ENCODE data around the gene REEP2. TPM values are rescaled to one million over a fixed set of nuclear protein-coding genes. Genes with fewer than 3 reads are reported as not detected.
"Not testable (repeated sequence)": the region's sequence is repeated elsewhere in the genome, so short reads cannot be mapped to it uniquely, and the experiment has no call there.

REEP2 gene
- total RNA-seq, 1 donor from 2014 or later = 1.4 TPM

DNA sequence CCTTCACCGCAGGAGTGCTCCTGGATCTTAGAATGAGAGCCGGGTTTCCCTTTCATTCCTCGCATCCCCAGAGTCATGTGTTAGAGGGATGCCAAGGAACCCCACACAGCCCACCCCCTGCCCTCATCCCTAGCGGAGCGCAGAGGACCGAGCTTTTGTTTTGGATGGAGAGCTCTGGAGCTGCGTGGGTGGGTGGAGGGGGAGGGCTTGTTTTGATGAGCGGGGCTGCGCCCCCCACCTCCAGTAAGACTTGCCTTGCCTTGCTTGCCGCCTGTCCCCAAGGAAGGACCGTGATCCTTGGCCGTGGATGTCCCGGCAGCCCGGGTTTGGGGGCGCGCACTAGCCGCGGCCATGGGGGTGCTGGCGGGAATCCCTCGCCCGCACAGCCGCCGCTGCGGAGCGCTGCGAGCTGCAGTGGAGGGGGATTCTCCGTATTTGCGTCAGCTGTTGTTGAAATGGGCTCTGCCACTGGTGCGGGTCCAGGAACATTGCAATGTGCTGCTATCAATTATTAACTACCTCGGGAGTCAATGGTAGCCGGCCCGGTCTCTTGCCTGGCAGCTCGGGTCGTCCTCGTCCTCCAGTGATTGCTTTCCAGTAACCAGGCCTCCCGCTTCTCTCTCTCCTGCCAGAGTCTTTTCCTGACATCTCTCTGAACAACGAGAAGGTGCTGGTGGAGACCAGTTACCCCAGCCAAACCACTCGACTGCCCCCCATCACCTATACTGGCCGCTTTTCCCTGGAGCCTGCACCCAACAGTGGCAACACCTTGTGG lies 27.5 kb downstream of the REEP2 start:
- DNase-seq (ENCODE audit: low spot score) = peak; percentile 42

DNA sequence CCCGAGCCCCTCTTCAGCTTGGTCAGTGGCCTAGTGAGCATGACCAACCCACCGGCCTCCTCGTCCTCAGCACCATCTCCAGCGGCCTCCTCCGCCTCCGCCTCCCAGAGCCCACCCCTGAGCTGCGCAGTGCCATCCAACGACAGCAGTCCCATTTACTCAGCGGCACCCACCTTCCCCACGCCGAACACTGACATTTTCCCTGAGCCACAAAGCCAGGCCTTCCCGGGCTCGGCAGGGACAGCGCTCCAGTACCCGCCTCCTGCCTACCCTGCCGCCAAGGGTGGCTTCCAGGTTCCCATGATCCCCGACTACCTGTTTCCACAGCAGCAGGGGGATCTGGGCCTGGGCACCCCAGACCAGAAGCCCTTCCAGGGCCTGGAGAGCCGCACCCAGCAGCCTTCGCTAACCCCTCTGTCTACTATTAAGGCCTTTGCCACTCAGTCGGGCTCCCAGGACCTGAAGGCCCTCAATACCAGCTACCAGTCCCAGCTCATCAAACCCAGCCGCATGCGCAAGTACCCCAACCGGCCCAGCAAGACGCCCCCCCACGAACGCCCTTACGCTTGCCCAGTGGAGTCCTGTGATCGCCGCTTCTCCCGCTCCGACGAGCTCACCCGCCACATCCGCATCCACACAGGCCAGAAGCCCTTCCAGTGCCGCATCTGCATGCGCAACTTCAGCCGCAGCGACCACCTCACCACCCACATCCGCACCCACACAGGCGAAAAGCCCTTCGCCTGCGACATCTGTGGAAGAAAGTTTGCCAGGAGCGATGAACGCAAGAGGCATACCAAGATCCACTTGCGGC lies 28.2 kb downstream of the REEP2 start:
- DNase-seq (ENCODE audit: low spot score) = peak; percentile 28

DNA sequence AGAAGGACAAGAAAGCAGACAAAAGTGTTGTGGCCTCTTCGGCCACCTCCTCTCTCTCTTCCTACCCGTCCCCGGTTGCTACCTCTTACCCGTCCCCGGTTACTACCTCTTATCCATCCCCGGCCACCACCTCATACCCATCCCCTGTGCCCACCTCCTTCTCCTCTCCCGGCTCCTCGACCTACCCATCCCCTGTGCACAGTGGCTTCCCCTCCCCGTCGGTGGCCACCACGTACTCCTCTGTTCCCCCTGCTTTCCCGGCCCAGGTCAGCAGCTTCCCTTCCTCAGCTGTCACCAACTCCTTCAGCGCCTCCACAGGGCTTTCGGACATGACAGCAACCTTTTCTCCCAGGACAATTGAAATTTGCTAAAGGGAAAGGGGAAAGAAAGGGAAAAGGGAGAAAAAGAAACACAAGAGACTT lies 28.9 kb downstream of the REEP2 start:
- DNase-seq (ENCODE audit: low spot score) = no peak

DNA sequence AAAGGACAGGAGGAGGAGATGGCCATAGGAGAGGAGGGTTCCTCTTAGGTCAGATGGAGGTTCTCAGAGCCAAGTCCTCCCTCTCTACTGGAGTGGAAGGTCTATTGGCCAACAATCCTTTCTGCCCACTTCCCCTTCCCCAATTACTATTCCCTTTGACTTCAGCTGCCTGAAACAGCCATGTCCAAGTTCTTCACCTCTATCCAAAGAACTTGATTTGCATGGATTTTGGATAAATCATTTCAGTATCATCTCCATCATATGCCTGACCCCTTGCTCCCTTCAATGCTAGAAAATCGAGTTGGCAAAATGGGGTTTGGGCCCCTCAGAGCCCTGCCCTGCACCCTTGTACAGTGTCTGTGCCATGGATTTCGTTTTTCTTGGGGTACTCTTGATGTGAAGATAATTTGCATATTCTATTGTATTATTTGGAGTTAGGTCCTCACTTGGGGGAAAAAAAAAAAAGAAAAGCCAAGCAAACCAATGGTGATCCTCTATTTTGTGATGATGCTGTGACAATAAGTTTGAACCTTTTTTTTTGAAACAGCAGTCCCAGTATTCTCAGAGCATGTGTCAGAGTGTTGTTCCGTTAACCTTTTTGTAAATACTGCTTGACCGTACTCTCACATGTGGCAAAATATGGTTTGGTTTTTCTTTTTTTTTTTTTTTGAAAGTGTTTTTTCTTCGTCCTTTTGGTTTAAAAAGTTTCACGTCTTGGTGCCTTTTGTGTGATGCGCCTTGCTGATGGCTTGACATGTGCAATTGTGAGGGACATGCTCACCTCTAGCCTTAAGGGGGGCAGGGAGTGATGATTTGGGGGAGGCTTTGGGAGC lies 29.5 kb downstream of the REEP2 start:
- peak; percentile 26 for DNase-seq (ENCODE audit: low spot score)

DNA sequence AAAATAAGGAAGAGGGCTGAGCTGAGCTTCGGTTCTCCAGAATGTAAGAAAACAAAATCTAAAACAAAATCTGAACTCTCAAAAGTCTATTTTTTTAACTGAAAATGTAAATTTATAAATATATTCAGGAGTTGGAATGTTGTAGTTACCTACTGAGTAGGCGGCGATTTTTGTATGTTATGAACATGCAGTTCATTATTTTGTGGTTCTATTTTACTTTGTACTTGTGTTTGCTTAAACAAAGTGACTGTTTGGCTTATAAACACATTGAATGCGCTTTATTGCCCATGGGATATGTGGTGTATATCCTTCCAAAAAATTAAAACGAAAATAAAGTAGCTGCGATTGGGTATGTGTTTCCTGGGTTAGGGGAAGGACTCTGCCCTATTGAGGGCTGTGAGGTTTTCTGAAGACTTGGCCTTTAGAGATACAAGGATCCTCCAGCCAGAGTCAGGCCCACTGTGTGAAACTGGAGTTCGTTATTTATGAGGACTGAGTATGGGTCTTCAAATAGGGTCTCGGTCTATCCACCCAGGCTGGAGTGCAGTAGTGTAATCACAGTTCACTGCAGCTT lies 30.2 kb downstream of the REEP2 start:
- no peak for DNase-seq (ENCODE audit: low spot score)

DNA sequence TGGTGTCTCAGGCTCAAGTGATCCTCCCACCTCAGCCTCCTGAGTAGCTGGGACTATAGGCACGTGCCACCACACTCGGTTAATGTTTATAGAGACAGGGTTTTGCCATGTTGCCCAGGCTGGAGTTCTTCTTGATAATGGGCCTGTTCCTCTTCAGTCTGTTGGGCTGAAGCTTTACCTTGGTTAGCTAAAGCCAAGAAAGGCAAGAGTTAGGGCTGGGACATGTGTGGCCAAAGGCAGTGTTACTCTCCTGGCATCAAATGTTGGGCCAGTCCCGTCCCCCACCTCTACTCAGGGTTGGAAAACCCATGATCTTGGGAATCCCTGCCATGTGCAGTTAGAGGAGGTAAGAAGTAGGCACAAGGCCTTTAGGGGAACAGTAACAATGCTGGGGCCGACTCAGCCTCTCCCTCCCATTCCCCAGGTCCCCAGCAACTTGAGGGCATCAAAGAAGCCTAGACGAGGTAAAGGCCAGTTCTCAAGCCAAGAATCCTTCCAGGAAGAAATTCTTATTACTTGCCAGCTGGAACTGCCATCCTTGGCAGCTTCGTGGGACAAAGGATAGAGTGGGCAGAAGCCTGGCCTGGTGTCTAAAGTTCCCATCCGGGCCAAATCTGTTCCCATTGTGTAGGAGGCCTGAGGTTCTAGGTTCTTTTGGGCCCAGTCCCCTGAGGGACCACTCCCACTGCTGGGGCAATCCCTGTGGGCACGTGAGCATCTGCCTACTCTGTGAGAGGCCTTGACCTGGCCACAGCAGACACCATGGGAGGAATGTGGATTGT lies 30.9 kb downstream of the REEP2 start:
- no peak for DNase-seq (ENCODE audit: low spot score)

DNA sequence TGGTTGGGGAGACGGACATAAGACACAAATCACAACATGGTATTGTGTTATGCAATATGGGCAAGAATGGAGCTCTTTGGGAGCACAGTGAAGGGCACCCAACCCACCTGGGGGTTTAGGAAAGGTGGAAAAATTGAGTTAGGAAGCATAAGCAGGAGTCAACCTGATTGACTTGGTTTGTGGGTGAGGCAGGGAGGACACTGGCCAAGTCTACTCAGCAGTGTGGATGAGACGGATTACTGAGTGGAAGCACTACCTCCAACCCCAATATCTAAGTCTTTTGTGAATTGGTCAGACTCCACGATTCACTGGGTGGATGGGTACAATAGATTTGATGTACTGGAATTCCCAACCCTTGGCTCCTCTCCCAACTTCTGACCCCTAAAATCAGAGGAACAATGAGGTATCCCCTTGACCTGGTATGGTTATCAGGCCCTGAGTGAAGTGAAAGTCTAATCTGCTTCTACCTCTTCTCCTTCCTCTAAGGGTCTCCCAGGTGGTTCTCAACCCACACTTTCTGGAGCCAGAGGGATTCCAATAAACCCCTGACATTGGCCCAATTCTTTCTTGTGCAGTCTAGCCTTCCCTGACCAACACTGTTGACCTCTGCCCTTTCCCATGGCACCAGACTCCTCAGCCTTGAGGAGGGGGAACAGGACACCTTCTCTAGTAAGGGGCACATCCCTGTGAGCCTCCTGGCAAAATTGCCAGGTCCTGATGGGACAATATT lies 31.6 kb downstream of the REEP2 start:
- DNase-seq (ENCODE audit: low spot score) = peak; percentile 64

DNA sequence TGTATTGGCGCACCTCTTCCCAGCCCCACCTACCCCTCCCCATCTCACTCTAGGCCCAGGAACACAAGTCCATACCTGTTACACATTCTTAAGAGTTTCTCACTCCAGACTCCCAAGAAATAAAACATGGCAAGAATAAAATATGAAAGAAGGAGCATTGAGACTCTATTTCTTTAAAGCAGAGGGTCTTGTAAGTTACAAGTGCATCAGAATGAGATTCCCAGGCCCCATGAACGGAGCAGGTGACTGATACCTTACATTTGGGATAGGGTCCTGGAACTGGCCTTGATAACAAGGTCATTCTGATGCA lies 32.1 kb downstream of the REEP2 start:
- DNase-seq (ENCODE audit: low spot score) = no peak

DNA sequence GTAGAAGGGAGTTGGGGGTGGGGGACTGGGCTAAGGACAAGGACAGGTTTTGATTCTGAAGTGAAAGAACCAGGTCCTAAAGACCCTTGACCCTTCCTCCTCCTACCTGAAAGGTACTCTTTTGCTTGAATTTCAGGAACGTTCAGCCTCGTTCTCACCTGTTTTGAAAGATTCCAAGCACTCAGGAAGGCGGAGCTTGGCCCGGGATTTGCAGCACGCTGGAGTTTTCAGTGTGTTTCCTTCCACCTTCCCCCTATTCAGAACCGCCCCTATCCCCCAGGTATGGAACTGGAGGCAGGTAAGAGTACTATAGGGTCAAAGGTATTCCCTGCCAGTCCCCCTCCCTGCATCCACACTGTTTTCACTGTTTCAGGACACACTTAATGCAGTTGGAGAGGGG lies 33.5 kb downstream of the REEP2 start:
- no peak for DNase-seq (ENCODE audit: low spot score)

DNA sequence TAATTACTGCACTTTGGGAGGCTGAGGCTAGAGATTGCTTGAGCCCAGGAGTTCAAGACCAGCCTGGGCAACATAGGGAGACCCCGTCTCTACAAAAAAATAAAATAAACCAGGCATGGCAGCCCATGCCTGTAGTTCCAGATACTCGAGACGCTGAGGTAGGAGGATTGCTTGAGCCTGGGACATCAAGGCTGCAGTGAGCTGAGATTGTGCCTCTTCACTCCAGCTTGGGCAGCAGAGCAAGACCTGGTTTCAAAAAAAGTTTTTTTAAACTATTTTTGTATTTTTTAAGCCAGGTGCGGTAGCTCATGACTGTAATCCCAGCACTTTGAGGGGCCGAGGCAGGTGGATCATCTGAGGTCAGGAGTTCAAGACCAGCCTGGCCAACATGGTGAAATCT lies 34.3 kb downstream of the REEP2 start:
- not testable (repeated sequence) for DNase-seq (ENCODE audit: low spot score)

DNA sequence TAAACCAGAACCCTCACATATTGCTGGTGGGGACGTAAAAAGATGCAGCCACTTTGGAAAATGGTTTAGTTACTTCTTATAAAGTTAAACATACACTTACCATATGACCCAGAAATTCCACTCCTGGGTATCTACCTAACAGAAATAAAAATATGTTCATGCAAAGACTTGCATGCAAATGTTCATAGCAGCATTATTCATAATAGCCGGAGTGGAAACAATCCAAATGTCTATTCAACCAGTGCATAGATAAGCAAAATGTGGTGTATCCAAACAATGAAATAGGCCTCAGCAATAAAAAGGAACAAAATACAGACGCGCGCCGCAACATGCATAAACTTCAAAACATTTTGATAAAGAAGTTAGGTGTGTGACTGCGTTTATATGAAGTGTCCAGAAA lies 38.1 kb downstream of the REEP2 start:
- no peak for DNase-seq (ENCODE audit: low spot score)

DNA sequence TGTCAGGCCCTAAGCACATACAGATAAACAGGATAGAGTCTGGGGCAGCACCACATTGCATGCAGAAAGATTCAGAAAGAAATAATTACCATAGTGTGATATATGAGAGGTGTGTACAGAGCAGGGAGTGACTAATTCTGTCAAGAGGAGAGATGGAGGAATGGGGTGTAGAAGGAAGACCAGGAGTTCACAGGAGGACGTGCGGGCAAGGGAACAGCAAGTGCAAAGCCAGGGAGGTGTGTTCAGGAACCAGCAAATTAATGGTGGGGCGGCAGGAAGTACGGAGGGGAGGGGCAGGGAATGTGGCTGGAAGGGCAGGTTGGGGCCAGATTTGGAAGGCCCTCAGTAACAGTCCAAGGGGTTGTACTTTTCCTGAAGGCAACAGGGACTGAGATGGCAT lies 43.8 kb downstream of the REEP2 start:
- no peak for DNase-seq (ENCODE audit: low spot score)

DNA sequence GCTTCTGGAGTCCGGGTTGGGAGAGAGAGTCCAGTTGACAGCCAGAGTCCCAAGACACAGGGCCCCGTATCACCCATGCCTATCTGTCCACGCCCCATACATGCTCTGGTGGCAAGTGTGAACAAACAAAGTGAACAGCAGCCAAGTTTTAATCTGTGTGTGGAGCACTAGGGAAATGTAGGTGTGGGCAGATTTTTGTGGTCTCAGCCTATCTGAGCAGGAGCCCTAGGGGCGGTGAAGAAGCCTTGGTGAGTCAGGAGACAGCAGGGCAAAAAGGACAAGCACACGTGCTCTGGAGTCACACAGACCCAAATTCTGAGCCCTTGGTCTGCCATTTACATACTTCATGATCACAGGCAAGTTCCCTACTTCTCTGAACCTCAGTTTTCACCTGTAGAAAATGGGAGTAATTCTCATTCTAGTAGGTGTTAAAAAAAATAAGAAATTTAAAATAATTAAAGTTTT lies 49.7 kb downstream of the REEP2 start:
- no peak for DNase-seq (ENCODE audit: low spot score)

DNA sequence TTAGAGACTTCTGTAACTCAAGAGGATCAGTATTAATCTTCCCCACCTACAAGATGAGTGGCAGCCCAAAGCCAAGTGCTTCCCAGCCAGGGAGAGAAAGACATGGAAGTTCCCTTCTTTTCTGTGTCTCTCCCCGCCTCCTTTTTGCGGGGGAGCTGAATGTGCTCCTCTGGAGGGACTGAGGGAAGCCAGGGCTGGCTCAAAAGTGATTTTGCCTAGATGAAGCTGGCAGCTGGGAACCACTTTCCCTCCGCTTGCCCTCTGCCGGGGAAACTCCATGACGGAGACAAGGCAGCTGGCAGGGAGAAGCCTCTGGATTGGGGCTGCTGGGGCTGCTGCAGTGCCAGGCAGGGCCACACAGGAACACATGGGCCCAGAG lies 50.8 kb downstream of the REEP2 start:
- no peak for DNase-seq (ENCODE audit: low spot score)

DNA sequence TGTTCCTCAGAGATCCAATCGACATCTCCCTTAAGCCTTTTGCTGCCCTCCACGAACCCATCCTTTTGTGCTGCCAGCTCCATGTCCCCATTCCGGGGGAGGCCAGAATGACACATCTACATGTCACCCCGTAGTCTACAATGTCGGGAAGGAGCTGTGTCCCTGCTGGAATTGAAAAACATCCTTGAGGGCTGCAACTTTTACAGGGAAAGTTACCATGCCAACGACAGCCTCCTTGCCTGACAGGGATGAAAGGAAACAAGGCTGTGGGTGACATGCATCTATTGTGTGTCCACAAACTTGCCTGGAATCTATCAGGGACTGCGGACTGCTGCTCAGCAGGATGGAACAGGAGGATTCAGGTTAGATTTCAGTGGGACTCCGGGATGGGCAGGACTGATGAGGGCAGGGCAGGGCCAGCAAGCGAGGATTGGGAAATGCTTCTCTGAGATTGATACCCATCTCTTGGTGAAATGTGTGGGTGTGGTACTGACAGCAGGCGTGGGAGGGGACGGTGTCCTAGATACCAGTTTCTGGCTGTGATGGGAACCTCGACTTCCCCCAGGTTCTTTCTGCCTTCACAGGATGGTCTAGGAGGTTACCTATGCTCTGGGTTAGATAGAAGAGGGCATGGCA lies 51.9 kb downstream of the REEP2 start:
- no peak for DNase-seq (ENCODE audit: low spot score)

DNA sequence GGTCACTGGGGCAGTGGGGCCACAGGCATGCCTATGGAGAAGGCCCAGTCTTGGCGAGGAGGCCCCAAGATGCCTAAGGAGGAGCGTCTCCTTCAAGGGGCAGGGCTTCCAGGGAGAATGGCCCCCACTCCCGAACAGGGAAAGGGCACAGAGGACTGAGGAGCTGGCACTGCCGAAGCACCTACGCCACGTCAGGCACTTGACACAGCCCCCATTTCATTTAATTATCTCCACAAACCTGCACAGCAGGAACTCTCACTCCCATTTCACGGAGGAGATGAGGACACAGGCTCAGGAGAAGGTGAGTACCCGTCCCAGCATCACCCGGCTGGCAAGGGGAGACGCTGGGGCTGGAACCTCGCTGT lies 52.4 kb downstream of the REEP2 start:
- DNase-seq (ENCODE audit: low spot score) = no peak

DNA sequence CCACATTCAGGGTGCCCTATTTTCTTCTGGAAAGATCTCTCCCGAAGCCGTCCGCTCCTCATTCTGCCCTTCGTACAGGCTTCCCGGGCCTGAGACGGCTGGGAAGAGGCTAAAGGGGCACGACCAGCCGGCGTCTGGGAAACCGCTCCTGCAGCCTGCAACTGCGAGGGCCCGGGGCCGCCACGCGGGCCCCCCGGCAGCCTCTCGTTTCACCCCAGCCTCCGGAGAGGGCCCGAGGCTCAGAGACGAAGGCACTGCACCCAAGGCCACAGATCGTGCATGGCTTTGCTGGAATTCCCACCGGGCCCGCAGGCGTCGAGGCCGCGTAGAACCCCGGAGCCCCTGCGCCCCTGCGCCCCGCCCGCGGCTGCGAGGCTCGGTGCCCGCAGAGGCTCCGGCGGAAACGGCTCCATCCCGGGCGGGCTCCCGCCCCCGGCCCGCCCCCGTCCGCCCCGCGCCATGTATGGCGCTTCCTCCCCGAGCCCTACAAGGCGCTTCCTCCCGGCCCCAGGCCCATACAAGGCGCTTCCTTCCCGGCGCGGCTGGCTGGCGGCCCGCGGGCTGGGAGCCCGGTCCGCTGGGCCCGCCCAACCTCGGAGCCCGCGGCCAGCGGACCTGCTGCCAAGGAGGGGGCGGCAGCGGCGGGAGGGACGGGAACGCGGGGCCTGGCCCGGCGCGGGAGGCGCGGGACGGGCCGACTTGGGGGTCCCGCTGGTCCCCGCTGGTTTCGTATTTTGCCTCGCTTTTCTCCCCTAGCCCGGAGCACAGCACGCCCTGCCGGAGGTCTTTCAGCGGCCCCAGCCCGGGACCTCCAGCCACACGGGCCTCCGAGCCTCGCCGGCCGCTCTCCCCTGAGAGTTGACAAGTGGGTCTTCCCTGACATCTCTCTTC lies 53.1 kb downstream of the REEP2 start:
- DNase-seq (ENCODE audit: low spot score) = peak; percentile 94

DNA sequence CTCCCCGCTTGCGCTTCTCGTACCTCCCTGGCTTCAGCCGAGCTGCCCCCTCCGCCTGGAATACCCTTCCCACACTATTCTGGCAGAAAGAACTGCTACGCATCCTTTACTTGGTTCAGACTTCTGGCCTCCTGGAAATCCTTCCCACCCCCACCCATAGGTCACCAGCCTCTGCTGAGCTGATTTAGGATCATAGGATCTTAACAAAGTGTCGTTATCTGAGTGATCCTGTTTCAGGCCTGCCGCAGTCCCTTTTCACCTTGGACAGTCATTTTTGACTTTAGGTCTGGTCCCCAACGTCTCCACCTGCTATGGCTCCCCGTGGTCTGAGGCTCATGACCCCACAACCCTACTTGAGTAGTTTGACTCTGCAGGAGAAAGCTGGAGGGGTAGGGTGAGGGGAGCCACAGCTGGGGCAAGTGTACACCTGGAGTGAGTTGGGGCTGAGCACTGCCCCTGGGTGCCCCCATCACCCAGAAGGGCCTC lies 53.7 kb downstream of the REEP2 start:
- DNase-seq (ENCODE audit: low spot score) = no peak

DNA sequence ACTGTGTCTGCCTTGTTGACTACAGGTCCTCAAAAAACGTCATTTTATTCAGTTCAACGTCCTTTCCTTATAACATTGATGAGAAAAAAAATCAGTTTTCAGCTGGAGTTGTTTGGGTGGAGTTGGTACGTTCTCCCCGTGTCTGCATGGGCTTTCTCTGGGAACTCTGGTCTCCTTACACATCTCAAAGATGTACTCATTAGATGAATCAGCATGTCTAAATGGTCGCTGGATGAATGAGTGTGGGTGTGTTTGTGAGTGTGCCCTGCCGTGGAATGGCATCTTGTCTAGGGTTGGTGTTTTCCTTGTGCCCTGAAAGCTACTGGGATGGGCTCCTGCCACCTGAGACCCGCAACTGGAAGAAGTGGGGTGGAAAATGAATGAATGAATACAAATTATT lies 56.5 kb downstream of the REEP2 start:
- no peak for DNase-seq (ENCODE audit: low spot score)
